Tibial nerve (tissue), 4 donors: ENCODE results near the gene NOSIP.

ENCODE experiments used
- EP300 ChIP-seq, 2 donors: sonication (generic); formaldehyde crosslinking; IDR thresholded peaks; one replicate each; pipeline ENCODE4 v1.6.1; 2017; ENCODE audit warnings: antibody characterized with exemption in 2 of 2, mild to moderate bottlenecking in 1 of 2
- POLR2A ChIP-seq, 2 donors: fragments of 450-650 bp; IDR thresholded peaks; one replicate each; pipeline ENCODE4 v1.6.1; 2017; ENCODE audit warnings: antibody characterized with exemption in 2 of 2, mild to moderate bottlenecking in 2 of 2, moderate library complexity in 2 of 2
- TF ChIP-seq, protein P1 (sequence below), 5 experiments: fragments of 200-600 bp in 3 of 5; fragments of 450-650 bp in 2 of 5; sonication (generic) in 3 of 5; IDR thresholded peaks; one replicate each; pipeline ENCODE4 v1.5.1; 2016 to 2019; ENCODE audit warnings: antibody characterized with exemption in 5 of 5, mild to moderate bottlenecking in 3 of 5, moderate library complexity in 2 of 5

DNA sequence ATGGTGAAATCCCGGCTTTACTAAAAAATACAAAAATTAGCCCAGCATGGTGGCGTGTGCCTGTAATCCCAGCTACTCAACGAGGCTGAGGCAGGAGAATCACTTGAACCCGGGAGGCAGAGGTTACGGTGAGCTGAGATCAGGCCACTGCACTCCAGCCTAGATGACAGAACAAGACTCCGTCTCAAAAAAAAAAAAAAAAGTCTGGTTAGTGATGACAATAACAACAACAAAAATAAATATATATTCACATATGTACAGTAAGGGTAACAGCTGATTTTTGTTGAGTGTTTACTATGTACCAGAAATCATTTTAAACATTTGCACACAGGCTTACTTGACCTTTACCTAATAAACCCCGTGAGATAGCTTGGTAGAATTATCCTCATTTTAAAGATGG lies 36.6 kb upstream of the NOSIP start:
- TF ChIP-seq POLR2A (IDR thresholded peaks at IDR 0.05) (no peak), EP300 (IDR thresholded peaks at IDR 0.05) (no peak)
- TF ChIP-seq, protein P1, sequence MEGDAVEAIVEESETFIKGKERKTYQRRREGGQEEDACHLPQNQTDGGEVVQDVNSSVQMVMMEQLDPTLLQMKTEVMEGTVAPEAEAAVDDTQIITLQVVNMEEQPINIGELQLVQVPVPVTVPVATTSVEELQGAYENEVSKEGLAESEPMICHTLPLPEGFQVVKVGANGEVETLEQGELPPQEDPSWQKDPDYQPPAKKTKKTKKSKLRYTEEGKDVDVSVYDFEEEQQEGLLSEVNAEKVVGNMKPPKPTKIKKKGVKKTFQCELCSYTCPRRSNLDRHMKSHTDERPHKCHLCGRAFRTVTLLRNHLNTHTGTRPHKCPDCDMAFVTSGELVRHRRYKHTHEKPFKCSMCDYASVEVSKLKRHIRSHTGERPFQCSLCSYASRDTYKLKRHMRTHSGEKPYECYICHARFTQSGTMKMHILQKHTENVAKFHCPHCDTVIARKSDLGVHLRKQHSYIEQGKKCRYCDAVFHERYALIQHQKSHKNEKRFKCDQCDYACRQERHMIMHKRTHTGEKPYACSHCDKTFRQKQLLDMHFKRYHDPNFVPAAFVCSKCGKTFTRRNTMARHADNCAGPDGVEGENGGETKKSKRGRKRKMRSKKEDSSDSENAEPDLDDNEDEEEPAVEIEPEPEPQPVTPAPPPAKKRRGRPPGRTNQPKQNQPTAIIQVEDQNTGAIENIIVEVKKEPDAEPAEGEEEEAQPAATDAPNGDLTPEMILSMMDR (IDR thresholded peaks at IDR 0.05): no peak
